NB4 (cell line): Measurements from ENCODE around the gene CNTN1.

Experiments used
- CTCF ChIP-seq: IDR thresholded peaks from one replicate; pipeline ENCODE4 v1.5.1; 2012; ENCODE audit warnings: low read depth, low read length
- POLR2A ChIP-seq: IDR thresholded peaks from 2 replicates; pipeline ENCODE4 v1.6.1; 2011; ENCODE audit warnings: mild to moderate bottlenecking; ENCODE audit not compliant: insufficient read length; ENCODE audit errors: extremely low read depth

GRCh38 chr12:40854604-40855003 is 162.4 kb downstream of the CNTN1 start:
- TF ChIP-seq CTCF: no peak
- TF ChIP-seq POLR2A: no peak
